H9 (cell line): ENCODE measurements around the gene JMJD1C. TPM values are rescaled to one million over a fixed set of nuclear protein-coding genes. Genes with fewer than 3 reads are reported as not detected.

ENCODE experiments used
- DNase-seq: peaks from one replicate; pipeline ENCODE4 v3.0.0-alpha.2; 2017
- H2AFZ ChIP-seq: one replicate; pipeline ENCODE4 v1.6.1; 2013; ENCODE audit warnings: mild to moderate bottlenecking, low read length, control low read depth, moderate library complexity
- H2AK5ac ChIP-seq: 2 replicates; pipeline ENCODE4 v1.6.1; 2013; ENCODE audit warnings: low read length, control low read depth, mixed read lengths; ENCODE audit not compliant: insufficient read length
- H2BK120ac ChIP-seq: one replicate; pipeline ENCODE4 v1.6.1; 2013; ENCODE audit warnings: low read depth, mild to moderate bottlenecking, low read length, control low read depth, inconsistent platforms; ENCODE audit not compliant: poor library complexity, severe bottlenecking
- H2BK12ac ChIP-seq: 2 replicates; pipeline ENCODE4 v1.6.1; 2013; ENCODE audit warnings: low read length, control low read depth, mixed read lengths, low read depth; ENCODE audit not compliant: insufficient read length
- H2BK15ac ChIP-seq: 2 replicates; pipeline ENCODE4 v1.6.1; 2013; ENCODE audit warnings: low read depth, low read length, control low read depth
- H2BK20ac ChIP-seq: one replicate; pipeline ENCODE4 v1.6.1; 2013; ENCODE audit warnings: low read depth, mild to moderate bottlenecking, low read length, control low read depth, inconsistent platforms; ENCODE audit not compliant: poor library complexity, severe bottlenecking
- H2BK5ac ChIP-seq: 2 replicates; pipeline ENCODE4 v1.6.1; 2013; ENCODE audit warnings: low read length, control low read depth, mixed read lengths; ENCODE audit not compliant: insufficient read length
- H3K14ac ChIP-seq: 2 replicates; pipeline ENCODE4 v1.6.1; 2013; ENCODE audit warnings: low read length, control low read depth; ENCODE audit not compliant: insufficient read depth
- H3K18ac ChIP-seq: 2 replicates; pipeline ENCODE4 v1.6.1; 2013; ENCODE audit warnings: low read depth, mild to moderate bottlenecking, mixed read lengths, low read length, control low read depth; ENCODE audit not compliant: insufficient read length
- H3K23ac ChIP-seq: 2 replicates; pipeline ENCODE4 v1.6.1; 2013; ENCODE audit warnings: low read length, control low read depth, mixed read lengths, low read depth; ENCODE audit not compliant: insufficient read length
- H3K23me2 ChIP-seq: 2 replicates; pipeline ENCODE4 v1.6.1; 2013; ENCODE audit warnings: low read depth, mild to moderate bottlenecking, mixed read lengths, low read length, control low read depth; ENCODE audit not compliant: insufficient read length, poor library complexity, severe bottlenecking
- H3K27ac ChIP-seq: 2 replicates; pipeline ENCODE4 v1.5.1; 2013; ENCODE audit warnings: low read length, control low read depth, mixed read lengths, low read depth; ENCODE audit not compliant: insufficient read length
- H3K27me3 ChIP-seq: 2 replicates; pipeline ENCODE4 v1.6.1; 2013; ENCODE audit warnings: low read length, control low read depth, inconsistent platforms; ENCODE audit not compliant: insufficient read depth
- H3K4ac ChIP-seq: 2 replicates; pipeline ENCODE4 v1.6.1; 2013; ENCODE audit warnings: low read depth, mild to moderate bottlenecking, control low read depth, inconsistent platforms, low read length, moderate library complexity
- H3K4me1 ChIP-seq: 2 replicates; pipeline ENCODE4 v1.6.1; 2013; ENCODE audit warnings: low read length, control low read depth, inconsistent platforms; ENCODE audit not compliant: insufficient read depth
- H3K4me2 ChIP-seq: 2 replicates; pipeline ENCODE4 v1.6.1; 2013; ENCODE audit warnings: low read length, control low read depth, mixed read lengths; ENCODE audit not compliant: insufficient read length, insufficient read depth
- H3K56ac ChIP-seq: 2 replicates; pipeline ENCODE4 v1.6.1; 2013; ENCODE audit warnings: low read depth, mild to moderate bottlenecking, mixed read lengths, low read length, control low read depth; ENCODE audit not compliant: insufficient read length
- H3K79me1 ChIP-seq: 2 replicates; pipeline ENCODE4 v1.6.1; 2013; ENCODE audit warnings: low read depth, mild to moderate bottlenecking, moderate library complexity, low read length, control low read depth, inconsistent platforms; ENCODE audit not compliant: insufficient read depth, poor library complexity, severe bottlenecking
- H3K79me2 ChIP-seq: 2 replicates; pipeline ENCODE4 v1.6.1; 2013; ENCODE audit warnings: low read length, control low read depth, inconsistent platforms; ENCODE audit not compliant: insufficient read depth
- H3K9ac ChIP-seq: 2 replicates; pipeline ENCODE4 v1.6.1; 2013; ENCODE audit warnings: low read length, control low read depth, mixed read lengths; ENCODE audit not compliant: insufficient read length; ENCODE audit errors: extremely low read depth
- H3K9me3 ChIP-seq: one replicate; pipeline ENCODE4 v1.6.1; 2013; ENCODE audit warnings: low read depth, low read length, inconsistent platforms; ENCODE audit not compliant: control insufficient read depth
- H3T11ph ChIP-seq: one replicate; pipeline ENCODE4 v1.6.1; 2013; ENCODE audit warnings: mild to moderate bottlenecking, low read length, control low read depth, inconsistent platforms
- H4K20me1 ChIP-seq: one replicate; pipeline ENCODE4 v1.6.1; 2013; ENCODE audit not compliant: control insufficient read depth, insufficient read length, insufficient read depth
- H4K5ac ChIP-seq: 2 replicates; pipeline ENCODE4 v1.6.1; 2013; ENCODE audit warnings: low read depth, mild to moderate bottlenecking, mixed read lengths, low read length, control low read depth; ENCODE audit not compliant: insufficient read length
- H4K8ac ChIP-seq: replicated peaks from 2 replicates; pipeline ENCODE4 v1.6.1; 2013; ENCODE audit warnings: low read length, control low read depth, mixed read lengths, low read depth; ENCODE audit not compliant: insufficient read length
- H4K91ac ChIP-seq: 2 replicates; pipeline ENCODE4 v1.6.1; 2013; ENCODE audit warnings: low read depth, mild to moderate bottlenecking, moderate library complexity, mixed read lengths, low read length, control low read depth; ENCODE audit not compliant: insufficient read length
- H3K27ac Mint-ChIP-seq, 3 experiments: 2 replicates in 2 of 3; 3 replicates in 1 of 3; pipeline ENCODE4 v1.8.0; 2020 to 2021; ENCODE audit warnings: mixed read lengths in 3 of 3, mild to moderate bottlenecking in 1 of 3, moderate library complexity in 1 of 3
- H3K27me3 Mint-ChIP-seq: 2 replicates; pipeline ENCODE4 v1.8.0; 2021; ENCODE audit warnings: low read depth, mild to moderate bottlenecking, moderate library complexity, mixed read lengths
- H3K36me3 Mint-ChIP-seq, 3 experiments: 2 replicates in 2 of 3; 3 replicates in 1 of 3; pipeline ENCODE4 v1.8.0; 2020 to 2021; ENCODE audit warnings: low read depth in 3 of 3, mixed read lengths in 3 of 3; ENCODE audit not compliant: insufficient read depth in 1 of 3
- H3K4me1 Mint-ChIP-seq, 2 experiments: 2 replicates each; pipeline ENCODE4 v1.8.0; 2020; ENCODE audit warnings: mixed read lengths in 2 of 2
- H3K4me3 Mint-ChIP-seq, 2 experiments: 2 replicates in 1 of 2; 3 replicates in 1 of 2; pipeline ENCODE4 v1.8.0; 2020 to 2021; ENCODE audit warnings: mild to moderate bottlenecking in 2 of 2, mixed read lengths in 2 of 2, moderate library complexity in 1 of 2
- H3K9me3 Mint-ChIP-seq, 2 experiments: 2 replicates in 1 of 2; 3 replicates in 1 of 2; pipeline ENCODE4 v1.8.0; 2020; ENCODE audit warnings: mild to moderate bottlenecking in 2 of 2, mixed read lengths in 2 of 2, moderate library complexity in 1 of 2
- WGBS: extraction: QIAGEN DNeasy Blood & Tissue Kit; methylation state at CpG from one replicate; pipeline ENCODE4 v1.1.7; 2013; ENCODE audit warnings: missing lambda C conversion rate, low lambda C conversion rate, mixed read lengths; ENCODE audit not compliant: insufficient read length; ENCODE audit errors: extremely low coverage; 5-methylcytosine and 5-hydroxymethylcytosine counted together
- total RNA-seq: library from RNA; stranded (reverse); gene quantifications from 2 replicates; pipeline ENCODE4 v1.2.1, GENCODE V29; 2021
- TF ChIP-seq, protein P1 (sequence below): fragments of 200-600 bp; sonication (generic); conservative IDR thresholded peaks from 3 replicates; pipeline ENCODE4 v1.8.0; 2021; ENCODE audit warnings: antibody characterized with exemption, mild to moderate bottlenecking

Gene JMJD1C
- total RNA-seq, 1 experiment from 2014 or later, result 200 TPM

DNA sequence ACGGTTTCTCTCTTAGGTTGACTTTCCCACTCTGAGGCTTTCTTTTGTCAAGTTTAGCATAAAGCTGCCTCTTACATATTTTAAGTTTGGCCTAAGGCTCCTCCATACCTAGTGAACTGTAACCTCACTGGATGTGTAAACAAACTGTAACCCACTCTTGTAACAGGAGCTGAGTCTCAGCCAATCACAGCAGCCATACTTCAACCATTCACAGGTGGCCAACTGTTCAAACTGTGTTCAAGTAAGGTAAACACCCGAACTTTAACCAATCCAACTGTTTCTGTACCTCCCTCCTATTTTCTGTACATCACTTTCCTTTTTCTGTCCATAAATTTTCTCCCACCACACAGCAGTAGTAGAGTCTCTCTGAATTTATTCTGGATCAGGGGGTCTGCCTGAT, 340.3 kb downstream of the JMJD1C start:
- no peak overlapping the region for H3K27ac ChIP-seq
- H2AFZ ChIP-seq, result no peak overlapping the region
- H2BK20ac ChIP-seq, result no peak overlapping the region
- no peak overlapping the region for H2AK5ac ChIP-seq
- H3K79me2 ChIP-seq, result no peaks in the 10 kb centered on the region
- no peak overlapping the region for H4K5ac ChIP-seq
- H3K14ac ChIP-seq, result no peak overlapping the region
- no peak overlapping the region for H3K56ac ChIP-seq
- H3K79me1 ChIP-seq, result no peaks in the 10 kb centered on the region
- TF ChIP-seq, protein P1, sequence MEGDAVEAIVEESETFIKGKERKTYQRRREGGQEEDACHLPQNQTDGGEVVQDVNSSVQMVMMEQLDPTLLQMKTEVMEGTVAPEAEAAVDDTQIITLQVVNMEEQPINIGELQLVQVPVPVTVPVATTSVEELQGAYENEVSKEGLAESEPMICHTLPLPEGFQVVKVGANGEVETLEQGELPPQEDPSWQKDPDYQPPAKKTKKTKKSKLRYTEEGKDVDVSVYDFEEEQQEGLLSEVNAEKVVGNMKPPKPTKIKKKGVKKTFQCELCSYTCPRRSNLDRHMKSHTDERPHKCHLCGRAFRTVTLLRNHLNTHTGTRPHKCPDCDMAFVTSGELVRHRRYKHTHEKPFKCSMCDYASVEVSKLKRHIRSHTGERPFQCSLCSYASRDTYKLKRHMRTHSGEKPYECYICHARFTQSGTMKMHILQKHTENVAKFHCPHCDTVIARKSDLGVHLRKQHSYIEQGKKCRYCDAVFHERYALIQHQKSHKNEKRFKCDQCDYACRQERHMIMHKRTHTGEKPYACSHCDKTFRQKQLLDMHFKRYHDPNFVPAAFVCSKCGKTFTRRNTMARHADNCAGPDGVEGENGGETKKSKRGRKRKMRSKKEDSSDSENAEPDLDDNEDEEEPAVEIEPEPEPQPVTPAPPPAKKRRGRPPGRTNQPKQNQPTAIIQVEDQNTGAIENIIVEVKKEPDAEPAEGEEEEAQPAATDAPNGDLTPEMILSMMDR, result no peak
- H3K9me3 ChIP-seq, result no peaks in the 10 kb centered on the region
- no peak overlapping the region for H4K8ac ChIP-seq
- H3K23me2 ChIP-seq, result no peaks in the 10 kb centered on the region
- no peak overlapping the region for H2BK12ac ChIP-seq
- Mint-ChIP-seq H3K9me3 (peaks cover 13 to 14% of the 10 kb centered on the region in 2 experiments), H3K36me3 (peaks cover 0 to 11% (median 2%) of the 10 kb centered on the region in 3 experiments; a peak in 6 of 7 replicates), H3K4me3 (no peak overlapping the region), H3K27me3 (no peaks in the 10 kb centered on the region), H3K4me1 (peaks cover 7% of the 10 kb centered on the region in 2 experiments), H3K27ac (no peak overlapping the region)
- H3K4me2 ChIP-seq, result no peak overlapping the region
- H2BK120ac ChIP-seq, result no peak overlapping the region
- no peak overlapping the region for H3K23ac ChIP-seq
- DNase-seq, result no peak
- no peak overlapping the region for H3K9ac ChIP-seq
- H3K27me3 ChIP-seq, result no peaks in the 10 kb centered on the region
- no peak overlapping the region for H2BK15ac ChIP-seq
- H3T11ph ChIP-seq, result no peak overlapping the region
- H2BK5ac ChIP-seq, result no peak overlapping the region
- no peak overlapping the region for H3K18ac ChIP-seq
- no peak overlapping the region for H4K91ac ChIP-seq
- no peaks in the 10 kb centered on the region for H4K20me1 ChIP-seq
- H3K4me1 ChIP-seq, result no peaks in the 10 kb centered on the region; the same call in 1 of the 2 replicates
- no CpG with 5 or more reads among the region's 2 CpGs for WGBS
- no peak overlapping the region for H3K4ac ChIP-seq
